Neural cell (in vitro differentiated cells): ENCODE data around the gene ZNF680. TPM values are rescaled to one million over a fixed set of nuclear protein-coding genes. Genes with fewer than 3 reads are reported as not detected.

Experiments
- H2AFZ ChIP-seq: fragments of 200-600, 300-800 bp; sonication (generic), shearing (Covaris generic); 2 replicates; pipeline ENCODE4 v1.6.0; 2014; ENCODE audit warnings: low read depth, mild to moderate bottlenecking, antibody characterized with exemption, low read length, moderate library complexity
- H3F3A ChIP-seq: fragments of 200-600 bp; shearing (Covaris generic); 2 replicates; pipeline ENCODE4 v1.6.1; 2016; ENCODE audit warnings: mild to moderate bottlenecking, moderate library complexity, mixed read lengths, antibody characterized with exemption, low read length; ENCODE audit not compliant: insufficient read depth, poor library complexity, severe bottlenecking
- H3K27ac ChIP-seq: fragments of 200-600, 300-800 bp; sonication (generic), shearing (Covaris generic); 2 replicates; pipeline ENCODE4 v1.5.1; 2014; ENCODE audit warnings: mild to moderate bottlenecking, low read length, moderate library complexity
- H3K27me3 ChIP-seq: fragments of 300-800, 200-600 bp; sonication (generic), shearing (Covaris generic); 2 replicates; pipeline ENCODE4 v1.6.0; 2014; ENCODE audit warnings: mild to moderate bottlenecking, low read depth, low read length, moderate library complexity; ENCODE audit not compliant: insufficient read depth
- H3K36me3 ChIP-seq: fragments of 300-800, 200-600 bp; sonication (generic), shearing (Covaris generic); 2 replicates; pipeline ENCODE4 v1.5.1; 2014; ENCODE audit warnings: mild to moderate bottlenecking, antibody characterized with exemption, low read length, moderate library complexity; ENCODE audit not compliant: insufficient read depth
- H3K4me2 ChIP-seq: fragments of 300-800, 200-600 bp; sonication (generic), shearing (Covaris generic); 2 replicates; pipeline ENCODE4 v1.6.0; 2014; ENCODE audit warnings: mild to moderate bottlenecking, low read length
- H3K4me3 ChIP-seq: fragments of 300-800, 200-600 bp; sonication (generic), shearing (Covaris generic); 2 replicates; pipeline ENCODE4 v1.5.1; 2014; ENCODE audit warnings: mild to moderate bottlenecking, low read length, moderate library complexity
- H3K79me2 ChIP-seq: fragments of 200-600 bp; shearing (Covaris generic); replicated peaks from 2 replicates; pipeline ENCODE4 v1.6.0; 2014; ENCODE audit warnings: mild to moderate bottlenecking, low read length, moderate library complexity; ENCODE audit not compliant: insufficient read depth
- H3K9ac ChIP-seq: fragments of 300-800, 200-600 bp; sonication (generic), shearing (Covaris generic); 2 replicates; pipeline ENCODE4 v1.6.1; 2016; ENCODE audit warnings: mild to moderate bottlenecking, low read length, mixed read lengths
- H3K9me2 ChIP-seq: fragments of 200-600 bp; shearing (Covaris generic); 2 replicates; pipeline ENCODE4 v1.6.1; 2016; ENCODE audit warnings: mild to moderate bottlenecking, low read length, mixed read lengths; ENCODE audit not compliant: insufficient read depth
- H3K9me3 ChIP-seq: fragments of 200-600, 300-800 bp; sonication (generic), shearing (Covaris generic); 2 replicates; pipeline ENCODE4 v1.6.1; 2016; ENCODE audit warnings: mild to moderate bottlenecking, mixed run types, low read length, moderate library complexity, mixed read lengths
- H4K20me1 ChIP-seq: fragments of 200-600 bp; shearing (Covaris generic); 2 replicates; pipeline ENCODE4 v1.6.1; 2016; ENCODE audit warnings: mild to moderate bottlenecking, mixed run types; ENCODE audit not compliant: insufficient read depth
- CTCF ChIP-seq: fragments of 450-650 bp; IDR thresholded peaks from 2 replicates; pipeline ENCODE4 v1.5.1; 2014; ENCODE audit warnings: antibody characterized with exemption, mild to moderate bottlenecking, moderate library complexity; ENCODE audit not compliant: poor library complexity, severe bottlenecking
- EP300 ChIP-seq: fragments of 450-650 bp; conservative IDR thresholded peaks from 2 replicates; pipeline ENCODE4 v1.6.1; 2014; ENCODE audit warnings: antibody characterized with exemption, mild to moderate bottlenecking, moderate library complexity; ENCODE audit not compliant: poor library complexity, severe bottlenecking
- EZH2 ChIP-seq: fragments of 200-600, 300-800 bp; shearing (Covaris generic), sonication (generic); IDR thresholded peaks from 2 replicates; pipeline ENCODE4 v1.6.1; 2014; ENCODE audit warnings: antibody characterized with exemption, low read length, borderline replicate concordance, mild to moderate bottlenecking; ENCODE audit not compliant: insufficient read depth, poor library complexity, severe bottlenecking
- MXI1 ChIP-seq: fragments of 450-650 bp; conservative IDR thresholded peaks from 2 replicates; pipeline ENCODE4 v1.6.1; 2014; ENCODE audit warnings: antibody characterized with exemption, mild to moderate bottlenecking; ENCODE audit not compliant: poor library complexity, severe bottlenecking
- POLR2AphosphoS5 ChIP-seq: IDR thresholded peaks from 2 replicates; pipeline ENCODE4 v1.6.1; 2012
- RAD21 ChIP-seq: fragments of 450-650 bp; conservative IDR thresholded peaks from 2 replicates; pipeline ENCODE4 v1.6.1; 2014; ENCODE audit warnings: antibody characterized with exemption, mild to moderate bottlenecking, moderate library complexity
- REST ChIP-seq: IDR thresholded peaks from 2 replicates; pipeline ENCODE4 v1.6.1; 2012; ENCODE audit warnings: borderline replicate concordance
- SMC3 ChIP-seq: fragments of 450-650 bp; conservative IDR thresholded peaks from 2 replicates; pipeline ENCODE4 v1.6.1; 2014; ENCODE audit warnings: antibody characterized with exemption, mild to moderate bottlenecking, moderate library complexity; ENCODE audit not compliant: poor library complexity
- TAF1 ChIP-seq: IDR thresholded peaks from 2 replicates; pipeline ENCODE4 v1.6.1; 2012; ENCODE audit warnings: low read depth
- polyA plus RNA-seq: library from polyadenylated mRNA; depleted of rRNA; stranded (reverse); fragments of >200 nt; gene quantifications from 2 replicates; pipeline ENCODE4 v1.2.3, GENCODE V29; 2014

The ZNF680 gene
- polyA plus RNA-seq, 1 donor from 2014 or later, result 0.32 TPM

- no peak overlapping the region for H3K4me2 ChIP-seq
- H3K36me3 ChIP-seq, result no peaks in the 10 kb centered on the region
- no peaks in the 10 kb centered on the region for H3K79me2 ChIP-seq
- no peak overlapping the region for H3K9ac ChIP-seq
- no peaks in the 10 kb centered on the region for H3F3A ChIP-seq
- H4K20me1 ChIP-seq, result no peaks in the 10 kb centered on the region
- no peak for TF ChIP-seq CTCF
- TF ChIP-seq REST, result no peak
- no peak for TF ChIP-seq EP300
- TF ChIP-seq TAF1, result no peak
- no peak for TF ChIP-seq POLR2AphosphoS5
- peaks cover 17% of the 10 kb centered on the region for H3K9me3 ChIP-seq
- H3K27ac ChIP-seq, result no peak overlapping the region
- H3K4me3 ChIP-seq, result no peak overlapping the region
- H3K9me2 ChIP-seq, result no peaks in the 10 kb centered on the region
- H3K27me3 ChIP-seq, result no peaks in the 10 kb centered on the region
- H2AFZ ChIP-seq, result no peak overlapping the region
Measured at GRCh38 chr7:64509583-64509982, 53.3 kb downstream of the ZNF680 start.

GRCh38 chr7:64504581-64505120 lies 58.2 kb downstream of the ZNF680 start:
- Histone ChIP-seq H3K36me3 (no peaks in the 10 kb centered on the region), H3K4me3 (no peak overlapping the region), H3K4me2 (no peak overlapping the region), H3K9ac (no peak overlapping the region), H3K79me2 (no peaks in the 10 kb centered on the region), H3K27me3 (no peaks in the 10 kb centered on the region), H3K27ac (no peak overlapping the region), H3K9me2 (no peaks in the 10 kb centered on the region), H3F3A (no peaks in the 10 kb centered on the region), H3K9me3 (peaks cover 18% of the 10 kb centered on the region), H2AFZ (no peak overlapping the region), H4K20me1 (no peaks in the 10 kb centered on the region)
- TF ChIP-seq REST (no peak), SMC3 (no peak), EZH2 (no peak), TAF1 (no peak), EP300 (no peak), RAD21 (no peak), POLR2AphosphoS5 (no peak), CTCF (no peak), MXI1 (no peak)
